B cell (primary cell): ENCODE measurements around the gene IRAK4. TPM values are rescaled to one million over a fixed set of nuclear protein-coding genes. Genes with fewer than 3 reads are reported as not detected.

Experiments
- ATAC-seq: fragments of 200-7000 bp; cut with Tn5 transposase; one replicate; pipeline ENCODE4 v1.10.0; 2021; ENCODE audit warnings: low read depth, mild to moderate bottlenecking, moderate number of reproducible peaks, moderate library complexity
- CTCF ChIA-PET: fragments of 350-600 bp; sonication (Branson Sonifier 250); formaldehyde crosslinking; loops from one replicate; lab custom pipeline; 2021; ENCODE audit warnings: antibody characterized with exemption, inconsistent platforms; lab: Charles Lee
- POLR2A ChIA-PET: fragments of 350-600 bp; sonication (Branson Sonifier 250); formaldehyde crosslinking; loops from one replicate; lab custom pipeline; 2021; ENCODE audit warnings: antibody characterized with exemption; lab: Charles Lee
- DNase-seq: peaks from one replicate; pipeline ENCODE4 v3.0.0; 2013
- H2AFZ ChIP-seq: 2 replicates; pipeline ENCODE4 v1.6.1; 2012; ENCODE audit warnings: mild to moderate bottlenecking, low read depth, low read length; ENCODE audit not compliant: insufficient read depth, poor library complexity, severe bottlenecking
- H3K27ac ChIP-seq, 2 donors: 1 replicate in 1 of 2; 2 replicates in 1 of 2; pipeline ENCODE4 v1.5.1; 2012 to 2013; ENCODE audit warnings: low read length in 2 of 2, mild to moderate bottlenecking in 2 of 2, moderate library complexity in 1 of 2
- H3K27me3 ChIP-seq, 4 experiments: fragments of 200-600 bp in 1 of 4; sonication (generic) in 1 of 4; replicated peaks in 1 of 4; 1 replicate in 2 of 4; 2 replicates in 2 of 4; pipeline versions ENCODE4 v1.6.1 to v1.7.0; 2013 to 2016; ENCODE audit warnings: low read length in 3 of 4, mild to moderate bottlenecking in 2 of 4, mixed read lengths in 1 of 4, moderate library complexity in 1 of 4; ENCODE audit not compliant: insufficient read depth in 4 of 4, control insufficient read depth in 3 of 4; ENCODE audit errors: control extremely low read depth in 1 of 4
- H3K36me3 ChIP-seq, 2 experiments: replicated peaks in 1 of 2; 1 replicate in 1 of 2; 2 replicates in 1 of 2; pipeline versions ENCODE4 v1.6.1 to v1.7.1; 2013; ENCODE audit warnings: low read length in 1 of 2; ENCODE audit not compliant: insufficient read depth in 2 of 2, control insufficient read depth in 1 of 2; ENCODE audit errors: control extremely low read depth in 1 of 2, extremely low read depth in 1 of 2
- H3K4me1 ChIP-seq, 2 donors: fragments of 200-600 bp in 1 of 2; sonication (generic) in 1 of 2; 1 replicate in 1 of 2; 2 replicates in 1 of 2; pipeline versions ENCODE4 v1.5.1 to v1.6.1; 2013 to 2017; ENCODE audit warnings: low read length in 2 of 2; ENCODE audit not compliant: control insufficient read depth in 2 of 2, insufficient read depth in 2 of 2
- H3K4me2 ChIP-seq: replicated peaks from 2 replicates; pipeline ENCODE3; 2012; ENCODE audit warnings: mild to moderate bottlenecking, low read depth, low read length; ENCODE audit not compliant: poor library complexity, severe bottlenecking
- H3K4me3 ChIP-seq, 5 experiments: fragments of 200-600 bp in 1 of 5; sonication (generic) in 1 of 5; 1 replicate in 3 of 5; 2 replicates in 2 of 5; pipeline versions ENCODE4 v1.5.1 to v1.7.0; 2011 to 2016; ENCODE audit warnings: low read length in 4 of 5, mild to moderate bottlenecking in 4 of 5, low read depth in 2 of 5, control low read depth in 1 of 5, moderate library complexity in 1 of 5; ENCODE audit not compliant: insufficient read depth in 1 of 5; ENCODE audit errors: control extremely low read depth in 1 of 5, extremely low read depth in 1 of 5
- H3K79me2 ChIP-seq: fragments of 200-600 bp; sonication (generic); one replicate; pipeline ENCODE4 v1.6.0; 2016; ENCODE audit warnings: low read length; ENCODE audit not compliant: control insufficient read depth, insufficient read depth
- H3K9ac ChIP-seq: fragments of 200-600 bp; sonication (generic); 2 replicates; pipeline ENCODE4 v1.6.1; 2017; ENCODE audit warnings: mild to moderate bottlenecking, low read length, moderate library complexity
- H3K9me3 ChIP-seq, 3 donors: one replicate each; pipeline versions ENCODE4 v1.6.1 to v1.7.1; 2013; ENCODE audit warnings: low read length in 2 of 3; ENCODE audit not compliant: control insufficient read depth in 2 of 3, insufficient read depth in 1 of 3; ENCODE audit errors: control extremely low read depth in 1 of 3
- H4K20me1 ChIP-seq: 2 replicates; pipeline ENCODE4 v1.6.0; 2012; ENCODE audit warnings: mild to moderate bottlenecking, low read length; ENCODE audit not compliant: insufficient read depth, control insufficient read depth, poor library complexity, severe bottlenecking
- H3K27ac Mint-ChIP-seq: one replicate; pipeline ENCODE4 v1.8.0; 2021; ENCODE audit warnings: mixed read lengths
- H3K27me3 Mint-ChIP-seq: one replicate; pipeline ENCODE4 v1.8.0; 2021; ENCODE audit warnings: mixed read lengths
- H3K4me1 Mint-ChIP-seq: one replicate; pipeline ENCODE4 v1.8.0; 2021; ENCODE audit warnings: mixed read lengths
- H3K4me3 Mint-ChIP-seq: one replicate; pipeline ENCODE4 v1.8.0; 2021; ENCODE audit warnings: mixed read lengths
- H3K9me3 Mint-ChIP-seq: one replicate; pipeline ENCODE4 v1.8.0; 2022; ENCODE audit warnings: mixed read lengths; ENCODE audit not compliant: insufficient read depth
- CTCF ChIP-seq: fragments of 200-600 bp; IDR thresholded peaks from one replicate; pipeline ENCODE4 v1.8.0; 2022; ENCODE audit warnings: antibody characterized with exemption, mild to moderate bottlenecking
- EZH2 ChIP-seq: IDR thresholded peaks from 2 replicates; pipeline ENCODE4 v1.6.1; 2012; ENCODE audit warnings: borderline replicate concordance, low read depth, mild to moderate bottlenecking, moderate library complexity, low read length; ENCODE audit not compliant: insufficient read depth, poor library complexity, severe bottlenecking
- WGBS: methylation state at CpG from one replicate; pipeline ENCODE4 v1.1.5; 2013; ENCODE audit warnings: missing lambda C conversion rate; ENCODE audit not compliant: insufficient coverage; 5-methylcytosine and 5-hydroxymethylcytosine counted together
- intact Hi-C: fragments of 100-400 bp; cut with micrococcal nuclease; formaldehyde crosslinking; loops from one replicate; pipeline ENCODE4 v1.10.0; 2022
- polyA plus RNA-seq: library from polyadenylated mRNA; depleted of rRNA; stranded (reverse); fragments of >200 nt; gene quantifications from 2 replicates; pipeline ENCODE4 v1.2.3, GENCODE V29; 2012
- total RNA-seq, 2 donors: library from RNA; stranded (reverse); fragments of 120-200 nt in 1 of 2; gene quantifications; 1 replicate in 1 of 2; 2 replicates in 1 of 2; pipeline versions ENCODE4 v1.2.3 to v1.2.4, GENCODE V29; 2013 to 2022

The IRAK4 gene
- total and polyA plus RNA-seq, 2 donors (not counting 1 experiment from before 2014, with no cell fraction given), result 36.4 to 47.0 TPM

GRCh38 chr12:43824207-43824775 is 65.5 kb downstream of the IRAK4 start:
- WGBS, result 100% methylated on average over 8 of the region's 8 CpGs
- ATAC-seq, result no peak
- H3K4me1 Mint-ChIP-seq, result peaks cover 8% of the 10 kb centered on the region

More at GRCh38 chr12:43824207-43824775, 65.5 kb downstream of the IRAK4 start:
- no peak overlapping the region for H3K4me2 ChIP-seq
- H2AFZ ChIP-seq, result no peak overlapping the region
- H4K20me1 ChIP-seq, result no peaks in the 10 kb centered on the region
- no peaks in the 10 kb centered on the region for H3K27me3 ChIP-seq
- H3K4me3 Mint-ChIP-seq, result no peak overlapping the region
- no peaks in the 10 kb centered on the region for H3K79me2 ChIP-seq
- H3K4me1 ChIP-seq, result peaks cover 0 to 5% of the 10 kb centered on the region in 2 donors
- H3K27ac Mint-ChIP-seq, result no peak overlapping the region
- H3K4me3 ChIP-seq, result no peak overlapping the region
- no peak for TF ChIP-seq CTCF
- no peak for TF ChIP-seq EZH2
- DNase-seq, result no peak
- H3K36me3 ChIP-seq, result no peaks in the 10 kb centered on the region
- H3K27me3 Mint-ChIP-seq, result peaks cover 3% of the 10 kb centered on the region
- no peaks in the 10 kb centered on the region for H3K9me3 Mint-ChIP-seq
- no peak overlapping the region for H3K9ac ChIP-seq
- CTCF ChIA-PET, result interaction anchor here (0.7 to 1.3 kb wide), 2 partner anchors 10 to 14 kb away, joined by 4 read pairs; no protein-coding TSS in a partner anchor
- intact Hi-C loops, result no loop called here
- H3K9me3 ChIP-seq, result no peaks in the 10 kb centered on the region
- no peak overlapping the region for H3K27ac ChIP-seq
- POLR2A ChIA-PET, result interaction anchor here (0.6 kb wide), 1 partner anchor 18 kb away, joined by 4 read pairs; no protein-coding TSS in a partner anchor
